HG03135 (cell line): Measurements from ENCODE around the gene ENAH.
"Not testable (repeated sequence)": the region's sequence is repeated elsewhere in the genome, so short reads cannot be mapped to it uniquely, and the experiment has no call there.

ENCODE experiments used
- ATAC-seq: cut with Tn5 transposase; IDR thresholded peaks from one replicate; pipeline ENCODE4 v1.9.1; 2021; ENCODE audit warnings: mild to moderate bottlenecking, moderate library complexity; ENCODE audit not compliant: unreplicated experiment

The ENAH gene

DNA sequence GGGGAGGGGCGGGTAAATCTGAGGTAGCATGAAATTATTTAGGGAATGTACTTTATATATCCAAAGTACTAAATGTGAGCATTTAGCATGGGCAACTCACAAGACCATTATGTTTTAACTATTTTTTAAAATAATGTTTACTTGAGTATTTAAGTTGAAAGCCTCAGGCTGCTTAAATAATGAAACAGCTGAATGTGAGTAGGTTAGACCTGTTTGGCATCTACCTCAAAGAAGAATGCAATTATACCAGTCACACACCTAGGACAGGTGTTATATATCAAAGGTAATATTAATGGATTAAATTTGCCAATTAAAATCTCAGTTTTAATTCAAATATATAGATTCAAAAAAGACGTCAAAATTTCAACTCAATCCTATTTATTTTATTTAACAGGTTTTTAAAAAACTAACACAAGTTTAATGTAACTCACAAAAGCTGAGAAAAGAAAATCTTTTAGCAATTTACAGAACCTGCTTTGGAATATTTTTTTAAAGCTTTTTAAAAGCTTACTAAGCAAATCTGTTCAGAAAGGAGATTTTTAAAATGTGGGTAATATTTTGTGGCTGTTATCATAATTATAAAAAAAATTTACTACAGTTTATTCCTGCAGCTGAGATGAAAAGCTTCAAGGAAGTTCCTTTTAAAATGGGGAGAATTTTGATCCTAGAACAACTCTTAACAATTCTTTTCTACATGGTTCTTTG is 120.5 kb downstream of the ENAH start:
- no peak for ATAC-seq

DNA sequence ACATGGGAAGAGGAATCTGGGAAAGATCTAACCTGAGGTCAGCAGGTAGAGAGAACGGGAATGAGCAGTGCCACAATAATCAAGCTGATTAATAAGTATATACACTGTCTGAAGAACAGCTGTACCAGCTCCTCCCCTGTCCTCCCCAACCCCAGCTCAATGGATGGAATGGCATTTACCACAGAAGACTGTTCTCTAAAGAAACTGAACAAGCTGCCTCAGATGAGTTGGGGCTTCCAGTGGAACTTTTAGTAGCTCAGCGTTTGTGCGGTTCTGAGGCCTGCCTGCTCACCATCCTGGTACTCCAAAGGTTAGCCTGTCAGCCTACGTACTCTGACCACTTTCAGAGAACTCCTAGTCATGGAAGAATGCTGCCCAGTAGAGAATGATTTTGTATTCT is 123.2 kb downstream of the ENAH start:
- ATAC-seq: no peak

DNA sequence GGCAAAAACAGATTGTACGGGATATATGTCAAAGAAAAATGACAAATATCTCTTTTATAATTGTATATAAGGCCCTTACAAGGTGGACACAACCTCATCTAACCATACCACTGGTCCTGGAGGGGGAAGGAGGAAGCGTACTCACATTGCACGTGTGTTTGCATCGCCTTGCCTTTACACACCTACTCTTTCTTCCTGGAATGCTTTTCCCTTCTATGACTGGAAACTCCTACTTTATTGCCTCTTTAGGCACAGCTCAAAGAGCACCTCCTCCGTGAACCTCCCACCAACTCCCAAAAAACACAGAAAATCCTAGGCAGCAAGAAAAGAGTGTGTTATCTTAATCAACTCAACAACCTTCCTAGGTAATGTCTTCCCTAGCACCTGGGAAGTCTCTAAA is 125.3 kb downstream of the ENAH start:
- ATAC-seq: no peak

DNA sequence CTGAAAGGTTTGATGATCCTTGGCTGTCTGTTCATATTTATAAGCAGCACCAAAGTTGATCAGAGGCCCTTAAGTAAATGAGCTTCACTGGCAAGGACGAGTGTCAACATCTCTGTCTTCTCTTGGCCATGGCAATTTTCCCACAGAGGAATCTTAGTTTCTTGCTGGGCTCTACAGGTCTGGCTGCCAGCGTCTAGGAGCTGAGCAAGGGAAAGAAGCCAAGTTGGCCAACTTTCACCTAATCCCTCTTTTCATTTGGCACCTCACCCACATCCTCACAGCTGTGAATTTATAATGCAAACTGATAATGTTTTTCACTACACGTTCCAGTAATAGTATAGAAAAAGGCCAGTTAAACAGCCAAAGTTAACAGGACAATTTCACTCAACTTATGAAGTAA is 126.0 kb downstream of the ENAH start:
- ATAC-seq: no peak

DNA sequence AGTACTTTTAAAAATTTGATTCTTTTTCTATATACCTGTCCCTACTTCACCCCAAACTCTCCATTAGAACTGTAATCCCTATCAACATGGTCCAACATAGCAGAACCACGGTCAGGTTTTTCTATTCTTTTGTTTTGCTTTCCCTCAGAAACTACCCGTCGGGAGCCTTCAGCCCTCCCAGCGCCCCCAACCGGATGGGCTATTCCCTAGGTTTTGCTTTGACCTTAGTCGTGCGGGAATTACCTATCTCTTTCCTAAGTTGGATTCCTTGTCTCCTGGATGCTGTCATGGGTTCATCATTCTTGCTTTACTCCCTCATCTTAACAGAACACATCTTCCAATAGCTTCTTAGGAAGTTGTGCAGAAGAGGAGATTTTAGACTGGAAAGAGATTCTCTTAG is 127.5 kb downstream of the ENAH start:
- ATAC-seq: no peak

DNA sequence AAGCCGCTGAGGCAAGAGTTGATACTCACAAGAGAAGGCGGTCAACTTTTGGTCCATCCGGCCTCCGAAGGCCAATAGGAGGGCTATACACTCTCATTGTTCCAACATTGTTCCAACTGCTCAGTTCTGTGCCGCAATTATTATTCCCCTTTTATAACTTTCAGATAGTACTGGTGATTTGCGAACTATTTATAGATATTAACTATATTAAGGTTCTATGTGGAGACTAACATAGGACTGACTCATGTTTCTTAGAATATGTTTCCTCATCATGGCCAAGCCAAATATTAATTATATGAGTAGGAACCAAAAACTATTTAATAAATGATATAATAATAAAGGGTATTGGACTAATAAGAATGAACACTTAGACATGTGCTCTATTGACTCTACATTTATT is 128.4 kb downstream of the ENAH start:
- no peak for ATAC-seq

DNA sequence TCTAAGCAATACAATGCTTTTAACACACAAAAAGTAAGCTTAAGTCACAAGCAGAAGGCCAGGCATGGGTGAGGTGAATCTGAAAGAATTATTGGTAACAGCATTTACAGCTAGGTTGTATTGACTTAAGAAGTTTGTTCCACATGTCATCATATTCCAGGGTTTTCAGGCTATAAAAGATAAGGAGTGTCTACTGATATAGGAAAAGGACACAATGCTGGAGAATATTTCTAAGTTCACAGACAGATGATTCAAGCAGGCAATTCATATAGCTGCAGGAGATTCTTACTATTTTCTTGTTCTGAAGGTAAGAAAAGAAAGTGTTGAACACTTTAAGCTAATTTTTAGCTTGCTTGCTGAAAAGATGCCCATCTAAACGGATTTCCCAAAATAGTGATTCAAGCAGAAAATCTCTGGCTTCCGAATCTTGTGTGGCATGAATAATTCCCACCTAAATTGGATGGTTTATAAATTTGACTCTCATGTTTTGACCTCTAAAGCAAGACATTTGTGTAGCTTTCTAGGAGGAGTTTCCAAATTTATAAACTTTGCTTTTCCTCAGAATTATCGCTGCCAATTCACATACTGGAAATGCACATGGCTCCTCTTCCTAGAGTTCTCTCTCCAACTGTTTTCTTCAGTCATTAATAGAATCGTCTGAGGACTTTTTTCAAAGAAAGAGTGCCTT is 129.5 kb downstream of the ENAH start:
- ATAC-seq: no peak

DNA sequence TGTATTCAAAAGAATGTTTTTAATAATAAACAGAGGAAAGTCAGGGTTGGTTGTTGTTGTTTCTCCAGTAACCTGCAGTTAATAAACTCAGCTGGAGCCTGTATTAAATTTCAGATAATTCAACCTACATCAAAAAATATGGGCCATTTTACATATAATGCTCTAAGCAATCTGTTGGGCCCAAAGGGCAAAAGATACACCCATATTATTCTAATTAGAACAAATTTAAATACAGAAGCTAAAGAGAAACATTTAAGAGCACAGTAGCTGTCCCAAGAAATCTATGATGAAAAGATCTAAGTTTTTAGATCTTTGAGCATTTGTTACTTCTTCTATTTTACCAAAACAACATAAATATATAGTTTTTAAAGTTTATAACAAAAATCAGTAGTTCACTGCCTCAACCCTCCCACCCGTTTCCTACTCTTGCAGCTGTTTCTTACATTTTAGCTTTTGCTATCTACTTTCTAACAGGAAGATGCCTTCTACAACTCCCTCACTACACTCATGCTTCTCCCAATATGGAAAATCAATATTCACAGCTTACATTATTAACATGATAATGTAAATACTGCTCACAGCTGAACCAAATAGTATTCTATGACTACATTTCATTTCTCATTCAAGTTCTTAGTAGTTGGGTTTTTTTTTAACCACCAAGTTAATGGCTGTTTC is 130.2 kb downstream of the ENAH start:
- no peak for ATAC-seq

DNA sequence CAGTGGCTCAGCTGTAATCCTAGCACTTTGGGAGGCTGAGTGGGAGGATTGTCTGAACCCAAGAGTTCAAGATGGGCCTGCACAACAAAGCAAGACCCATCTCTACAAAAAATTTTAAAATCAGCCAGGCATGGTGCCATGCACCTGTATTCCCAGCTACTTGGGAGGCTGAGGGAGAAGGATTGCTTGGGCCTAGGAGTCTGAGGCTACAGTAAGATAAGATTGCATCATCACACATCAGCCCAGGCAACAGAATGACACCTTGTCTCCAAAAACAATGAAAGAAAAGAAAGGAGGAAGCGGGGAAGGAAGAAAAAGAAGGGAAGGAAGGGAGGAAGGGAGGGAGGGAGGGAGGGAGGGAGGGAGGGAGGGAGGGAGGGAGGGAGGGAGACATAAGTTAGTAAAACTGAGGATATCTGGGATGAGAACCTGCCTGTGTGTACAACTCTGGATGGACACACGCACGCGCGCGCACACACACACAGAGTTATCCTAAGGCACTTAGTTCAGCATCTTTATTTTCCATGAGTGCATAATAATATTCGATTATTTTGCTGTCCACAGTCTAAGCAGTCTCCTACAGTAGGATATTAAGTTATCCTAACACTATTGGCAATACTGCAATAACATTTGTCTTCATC is 132.2 kb downstream of the ENAH start:
- no peak for ATAC-seq

DNA sequence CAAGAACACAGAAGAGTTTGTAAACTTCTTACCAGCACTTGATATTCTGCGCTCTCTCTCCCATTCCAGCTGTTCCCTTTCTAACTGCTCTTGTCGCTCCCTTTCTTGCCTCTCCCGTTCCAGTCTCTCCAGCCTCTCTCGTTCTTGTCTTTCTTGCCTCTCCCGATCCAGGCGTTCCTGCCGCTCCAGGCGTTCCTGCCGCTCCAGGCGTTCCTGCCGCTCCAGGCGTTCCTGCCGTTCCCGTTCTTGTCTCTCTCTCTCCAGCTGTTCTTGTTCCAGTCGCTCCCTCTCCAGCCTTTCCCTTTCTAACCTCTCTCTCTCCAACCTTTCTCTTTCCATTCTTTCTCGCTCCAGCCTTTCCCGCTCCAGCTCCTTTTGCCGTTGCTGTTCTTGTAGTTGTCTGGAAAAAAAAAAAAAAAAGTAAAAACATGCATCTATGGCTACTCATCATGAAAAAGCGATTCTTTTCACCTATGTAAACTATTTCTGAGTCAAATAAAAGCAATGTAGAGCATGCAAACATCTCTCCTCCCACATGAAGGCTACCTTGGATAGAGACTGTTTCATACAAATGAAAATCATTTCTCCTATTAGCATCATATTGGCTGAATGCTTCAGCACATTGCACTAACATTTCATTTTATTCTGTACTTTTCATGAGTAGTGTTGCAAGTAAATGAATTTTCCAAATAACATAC is 133.6 kb downstream of the ENAH start:
- no peak for ATAC-seq

DNA sequence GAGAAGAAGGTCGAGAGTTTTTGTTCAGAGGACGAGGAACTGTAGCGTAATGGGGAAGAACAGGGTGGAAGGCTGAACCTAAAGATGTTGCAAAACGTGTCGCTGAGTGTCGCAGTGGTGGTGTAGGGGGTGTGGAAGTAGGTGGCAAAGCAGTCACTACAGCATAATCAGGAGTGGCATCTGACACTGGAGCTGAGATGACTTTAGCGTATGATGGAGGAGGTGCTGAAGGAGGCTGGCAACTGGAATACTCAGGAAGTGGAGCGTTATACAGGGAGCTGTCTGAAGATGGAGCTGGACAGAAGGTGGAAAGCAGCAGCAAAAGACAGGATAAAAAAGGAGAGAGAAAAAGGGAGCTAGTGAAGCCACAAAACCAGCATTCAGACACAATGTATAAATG is 135.2 kb downstream of the ENAH start:
- ATAC-seq: no peak

DNA sequence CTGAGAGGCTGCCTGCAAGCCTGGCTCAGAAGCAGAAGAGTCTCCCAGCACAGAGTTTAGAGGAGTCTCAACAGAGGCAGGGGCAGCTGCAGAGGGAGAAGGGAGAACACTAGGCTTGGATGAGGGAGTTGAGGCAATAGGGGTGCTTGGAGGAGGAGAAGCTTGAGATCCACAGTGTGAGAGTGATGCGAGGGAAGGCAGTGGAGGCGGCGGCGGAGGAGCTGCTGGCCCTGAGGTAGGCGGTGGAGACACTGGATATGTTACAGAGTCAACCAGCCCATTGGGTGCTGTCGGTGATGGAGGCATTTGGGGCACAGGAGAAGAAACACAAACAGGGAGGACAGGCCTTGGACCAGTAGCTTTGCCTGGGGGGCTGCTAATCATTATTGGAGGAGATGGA is 135.7 kb downstream of the ENAH start:
- no peak for ATAC-seq

DNA sequence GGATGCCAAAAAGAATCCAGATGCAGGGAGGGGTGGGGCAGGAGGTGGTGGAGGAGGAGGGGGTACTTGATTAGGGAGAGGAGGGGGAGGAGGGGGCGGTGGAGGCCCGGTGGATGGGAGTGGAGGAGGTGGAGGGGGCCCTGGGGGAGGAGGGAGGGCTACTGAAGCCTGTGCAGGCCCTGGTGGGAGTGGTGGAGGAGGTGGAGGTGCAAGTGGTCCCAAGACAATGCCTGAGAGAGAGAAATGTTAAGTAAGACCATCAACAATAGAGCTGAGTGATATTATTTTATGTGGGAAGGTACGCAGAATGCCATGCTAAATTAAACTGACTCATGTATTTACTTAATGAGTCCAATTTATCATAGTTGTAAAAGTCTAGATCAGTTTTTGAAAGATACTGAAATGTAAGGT is 138.2 kb downstream of the ENAH start:
- ATAC-seq: no peak

DNA sequence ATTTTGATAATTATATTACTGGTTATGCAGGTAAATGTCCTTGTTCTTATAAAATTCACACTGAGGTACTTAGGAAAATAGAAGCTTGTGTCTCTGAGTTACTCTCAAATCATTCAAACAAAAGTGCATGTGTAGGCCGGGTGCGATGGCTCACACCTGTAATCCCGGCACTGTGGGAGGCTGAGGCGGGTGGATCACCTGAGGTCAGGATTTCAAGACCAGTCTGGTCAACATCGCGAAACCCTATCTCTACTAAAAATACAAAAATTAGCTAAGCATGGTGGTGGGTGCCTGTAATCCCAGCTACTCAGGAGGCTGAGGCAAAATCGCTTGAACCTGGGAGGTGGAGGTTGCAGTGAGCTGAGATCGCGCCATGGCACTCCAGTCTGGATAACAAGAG is 139.3 kb downstream of the ENAH start:
- ATAC-seq: not testable (repeated sequence)

DNA sequence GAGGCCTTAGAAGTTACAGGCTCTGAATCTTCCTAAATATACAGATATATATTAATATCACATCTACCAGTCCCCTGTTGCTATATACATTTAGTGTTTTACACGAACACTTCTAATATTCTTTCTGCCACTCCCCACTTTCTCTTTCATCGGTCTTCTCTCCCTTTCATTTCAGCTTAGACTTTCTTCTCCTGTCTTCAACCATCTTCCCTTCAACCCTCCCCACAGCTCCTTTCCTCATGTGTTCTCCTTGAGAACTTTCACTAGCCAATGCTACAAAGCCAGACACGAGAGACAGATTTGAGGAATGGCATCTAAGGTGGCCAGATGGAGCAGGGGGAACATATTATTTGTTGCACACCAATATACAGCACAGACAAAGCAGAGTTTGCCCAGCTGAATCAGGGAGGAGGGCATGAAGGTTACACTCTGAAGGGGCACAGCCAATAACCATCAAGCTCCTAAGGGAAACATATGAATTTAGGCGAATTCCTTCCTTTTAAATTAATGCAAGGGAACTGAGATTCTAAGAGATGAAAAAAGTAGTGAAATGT is 141.0 kb downstream of the ENAH start:
- ATAC-seq: no peak

DNA sequence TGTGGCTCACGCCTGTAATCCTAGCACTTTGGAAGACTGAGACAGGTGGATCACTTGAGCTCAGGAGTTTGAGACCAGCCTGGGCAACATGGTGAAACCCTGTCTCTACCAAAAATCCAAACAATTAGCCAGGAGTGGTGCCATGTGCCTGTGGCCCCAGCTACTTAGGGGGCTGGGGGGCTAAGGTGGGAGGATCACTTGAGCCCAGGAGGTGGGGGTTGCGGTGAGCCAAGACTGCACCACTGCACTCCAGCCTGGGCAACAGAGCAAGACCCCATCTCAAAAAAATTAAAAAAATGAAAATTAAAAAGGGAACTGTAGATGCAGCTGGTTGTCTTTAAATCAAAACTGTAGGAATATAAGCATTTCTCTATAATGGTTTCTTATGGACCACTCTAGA is 142.2 kb downstream of the ENAH start:
- ATAC-seq: not testable (repeated sequence)

DNA sequence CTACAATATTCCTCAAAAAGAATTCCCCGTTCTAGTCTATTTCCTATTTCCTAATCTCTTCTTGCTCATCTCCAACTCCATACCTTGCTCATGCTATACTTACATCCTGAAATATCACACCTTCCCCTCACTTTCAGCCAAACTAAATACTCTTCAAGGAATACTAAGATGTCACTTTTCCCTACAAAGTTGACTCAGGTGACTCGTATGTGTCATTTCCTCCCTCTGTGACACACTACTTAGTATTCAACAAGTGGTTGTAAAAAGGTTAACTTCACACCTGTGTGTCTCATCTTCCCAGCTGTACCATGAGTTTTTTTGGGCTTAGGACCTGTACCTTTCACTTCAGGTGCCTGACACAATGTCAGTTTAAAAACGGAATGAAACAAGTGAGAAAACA is 143.2 kb downstream of the ENAH start:
- ATAC-seq: no peak

DNA sequence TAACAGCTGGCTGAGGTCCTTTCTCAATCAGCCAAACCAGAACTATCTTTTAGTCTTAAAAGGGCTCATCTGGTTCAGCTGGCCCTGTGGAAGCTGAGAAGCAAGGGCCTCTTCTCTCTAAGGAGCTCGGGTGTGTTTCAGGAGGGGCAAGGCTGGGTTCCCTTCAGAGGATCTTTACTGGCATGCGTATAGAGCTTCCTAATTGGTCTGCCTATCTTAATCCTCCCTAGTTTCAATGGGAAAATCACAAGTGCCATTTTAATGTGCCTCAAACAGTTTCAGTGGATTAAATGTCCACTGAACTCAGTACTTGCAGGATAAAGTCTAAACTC is 143.6 kb downstream of the ENAH start:
- ATAC-seq: no peak

DNA sequence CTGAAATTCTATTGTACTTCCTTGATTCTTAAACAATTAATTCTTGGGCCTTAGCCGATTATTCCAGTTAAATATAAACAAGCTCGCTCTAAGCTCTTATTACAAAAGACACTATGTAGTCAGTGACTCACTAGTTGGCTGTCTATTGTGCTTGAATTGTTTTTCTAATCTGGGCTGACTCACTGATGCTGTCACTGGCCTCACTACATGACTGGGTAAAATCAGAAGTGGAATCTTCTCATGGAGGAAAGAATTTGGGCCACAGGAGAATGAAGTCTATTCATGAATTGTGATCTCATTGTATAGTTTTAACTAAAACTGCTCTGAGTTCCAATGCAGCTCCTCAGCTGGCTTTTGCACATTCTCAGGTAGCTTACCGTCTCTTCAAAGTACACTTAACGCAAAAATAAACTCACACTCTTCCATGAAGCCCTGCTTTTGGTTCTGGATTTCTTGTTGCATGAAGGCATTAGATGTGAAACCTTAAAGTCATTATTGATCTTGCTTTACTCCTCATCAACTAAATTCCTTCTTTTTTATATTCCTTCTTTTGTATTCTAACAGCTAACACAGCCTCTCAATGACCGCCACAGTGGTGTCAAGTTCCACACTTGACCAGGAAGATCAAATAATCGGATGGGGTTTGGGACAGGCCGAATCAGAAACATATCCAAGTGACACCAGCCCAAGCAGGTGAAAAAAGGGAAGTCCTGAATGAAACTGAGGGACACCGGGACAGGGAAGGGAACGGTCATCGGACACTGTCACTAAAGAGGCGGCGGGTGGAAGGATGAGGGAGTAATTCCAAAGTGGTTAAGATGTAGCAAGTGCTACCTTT is 144.2 kb downstream of the ENAH start:
- no peak for ATAC-seq

DNA sequence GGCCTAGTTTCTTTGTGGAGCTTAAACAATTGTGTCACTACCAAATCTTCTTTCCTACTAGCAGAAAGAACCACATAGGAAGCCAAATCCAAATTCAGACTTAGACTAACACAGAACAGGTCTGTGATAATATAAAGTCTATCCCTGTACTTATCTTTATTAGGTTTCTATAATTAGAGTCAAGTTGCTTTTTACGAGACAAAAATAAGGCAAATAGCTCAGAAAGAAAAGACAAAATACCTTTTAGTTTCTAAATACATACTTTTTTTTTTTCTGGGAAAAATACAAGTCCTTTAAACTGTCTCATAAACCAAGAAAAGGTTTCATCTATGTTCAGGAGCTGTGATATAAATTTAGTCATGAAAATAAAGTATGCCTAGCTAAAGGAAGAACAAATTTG is 146.2 kb downstream of the ENAH start:
- ATAC-seq: no peak
